Stimulated activated CD8-positive, alpha-beta memory T cell treated with anti-CD3 and anti-CD28 coated beads, Interleukin-2, amount 100 ng/mL, for 1 hour (primary cell): ENCODE results near the gene TP53I11.

Experiments used
- DNase-seq, 2 donors: peaks; one replicate each; pipeline ENCODE4 v3.0.0-alpha.2; 2020; ENCODE audit warnings: low read depth in 2 of 2

Gene TP53I11

GRCh38 chr11:44885065-44885810 is 65.4 kb downstream of the TP53I11 start:
- DNase-seq, result no peak

GRCh38 chr11:44884056-44884455 is 66.6 kb downstream of the TP53I11 start:
- DNase-seq, result no peak

GRCh38 chr11:44883277-44883676 is 67.4 kb downstream of the TP53I11 start:
- no peak for DNase-seq
